GM18517 (cell line): ENCODE data around the gene IL1F10.

ENCODE experiments used
- ATAC-seq: cut with Tn5 transposase; IDR thresholded peaks from one replicate; pipeline ENCODE4 v1.9.1; 2021; ENCODE audit warnings: mild to moderate bottlenecking, moderate library complexity; ENCODE audit not compliant: unreplicated experiment

The IL1F10 gene

GRCh38 chr2:113067681-113068080 lies at the start of gene IL1F10:
IL1F10 (plus strand) TSS chr2:113067970; CDS start chr2:113072739, 4,769 bp downstream.
- no peak for ATAC-seq

- no peak for ATAC-seq
Observed at GRCh38 chr2:113018509-113018908, 49.3 kb upstream of the IL1F10 start.

- no peak for ATAC-seq
Observed at GRCh38 chr2:113021312-113021711, 46.5 kb upstream of the IL1F10 start.

GRCh38 chr2:113024764-113025163 lies 43.0 kb upstream of the IL1F10 start:
- no peak for ATAC-seq

- no peak for ATAC-seq
Observed at GRCh38 chr2:113025737-113026136, 42.0 kb upstream of the IL1F10 start.

- ATAC-seq = no peak
Observed at GRCh38 chr2:113027691-113028090, 40.1 kb upstream of the IL1F10 start.

GRCh38 chr2:113028112-113028511 lies 39.7 kb upstream of the IL1F10 start:
- ATAC-seq = no peak

- no peak for ATAC-seq
Observed at GRCh38 chr2:113032737-113033136, 35.0 kb upstream of the IL1F10 start.

- ATAC-seq = no peak
Observed at GRCh38 chr2:113034016-113034415, 33.8 kb upstream of the IL1F10 start.

GRCh38 chr2:113036763-113037162 lies 31.0 kb upstream of the IL1F10 start:
- no peak for ATAC-seq

GRCh38 chr2:113038291-113038690 lies 29.5 kb upstream of the IL1F10 start:
- no peak for ATAC-seq

- ATAC-seq = no peak
Observed at GRCh38 chr2:113039158-113039557, 28.6 kb upstream of the IL1F10 start.

GRCh38 chr2:113039719-113040118 lies 28.1 kb upstream of the IL1F10 start:
- no peak for ATAC-seq

GRCh38 chr2:113041871-113042270 lies 25.9 kb upstream of the IL1F10 start:
- ATAC-seq = no peak

GRCh38 chr2:113046465-113046864 lies 21.3 kb upstream of the IL1F10 start:
- no peak for ATAC-seq

GRCh38 chr2:113050921-113051895 lies 16.6 kb upstream of the IL1F10 start:
- no peak for ATAC-seq

- ATAC-seq = no peak
Observed at GRCh38 chr2:113052396-113052917, 15.3 kb upstream of the IL1F10 start, which contains the start of gene IL36B. IL36B (minus strand) TSS chr2:113052867.

- ATAC-seq = no peak
Observed at GRCh38 chr2:113053666-113054065, 14.1 kb upstream of the IL1F10 start.

- no peak for ATAC-seq
Observed at GRCh38 chr2:113054066-113054465, 13.7 kb upstream of the IL1F10 start.

- no peak for ATAC-seq
Observed at GRCh38 chr2:113056521-113056920, 11.2 kb upstream of the IL1F10 start.

GRCh38 chr2:113057117-113057516 lies 10.7 kb upstream of the IL1F10 start:
- ATAC-seq = no peak

GRCh38 chr2:113058411-113058994 lies 9.3 kb upstream of the IL1F10 start:
- ATAC-seq = no peak
